GM12801 (cell line): ENCODE results near the gene VSTM4.

Experiments used
- TF ChIP-seq, protein P1 (sequence below): IDR thresholded peaks from one replicate; pipeline ENCODE4 v1.5.1; 2011; ENCODE audit warnings: control low read depth; ENCODE audit not compliant: insufficient read length; ENCODE audit errors: extremely low read depth

The VSTM4 gene

DNA sequence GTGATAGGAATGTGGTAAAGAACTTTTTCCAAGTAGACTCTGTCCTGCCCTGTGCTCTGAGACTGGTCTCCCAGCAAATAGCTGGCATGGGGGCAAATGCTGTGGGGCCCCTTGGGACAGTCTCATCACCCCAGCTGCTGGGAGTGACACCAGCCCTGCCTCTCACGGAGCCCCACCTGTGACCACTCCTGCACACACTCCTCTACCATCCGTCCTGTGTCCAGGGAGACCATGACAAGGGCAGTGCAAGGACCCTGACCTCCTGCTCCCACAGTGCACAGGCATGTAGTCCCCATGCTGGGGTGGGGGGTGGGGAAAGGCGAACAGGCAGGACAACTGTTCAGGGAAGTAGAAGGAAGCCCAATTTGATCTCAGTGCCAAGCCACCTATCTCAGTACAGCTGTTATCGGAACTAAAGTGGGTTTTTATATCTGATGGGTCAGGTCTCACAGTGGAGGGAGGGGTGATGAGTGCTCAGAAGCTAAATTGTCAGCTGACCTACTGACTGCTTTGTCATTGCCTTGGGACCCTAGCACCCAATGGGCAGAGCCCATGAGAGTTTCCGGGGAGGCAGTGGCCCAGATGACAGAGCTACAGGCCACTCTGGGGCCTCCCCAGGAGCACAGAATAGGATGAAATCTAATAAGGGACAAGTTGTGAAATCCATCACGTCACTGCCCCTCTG lies 24.5 kb downstream of the VSTM4 start:
- TF ChIP-seq, protein P1, sequence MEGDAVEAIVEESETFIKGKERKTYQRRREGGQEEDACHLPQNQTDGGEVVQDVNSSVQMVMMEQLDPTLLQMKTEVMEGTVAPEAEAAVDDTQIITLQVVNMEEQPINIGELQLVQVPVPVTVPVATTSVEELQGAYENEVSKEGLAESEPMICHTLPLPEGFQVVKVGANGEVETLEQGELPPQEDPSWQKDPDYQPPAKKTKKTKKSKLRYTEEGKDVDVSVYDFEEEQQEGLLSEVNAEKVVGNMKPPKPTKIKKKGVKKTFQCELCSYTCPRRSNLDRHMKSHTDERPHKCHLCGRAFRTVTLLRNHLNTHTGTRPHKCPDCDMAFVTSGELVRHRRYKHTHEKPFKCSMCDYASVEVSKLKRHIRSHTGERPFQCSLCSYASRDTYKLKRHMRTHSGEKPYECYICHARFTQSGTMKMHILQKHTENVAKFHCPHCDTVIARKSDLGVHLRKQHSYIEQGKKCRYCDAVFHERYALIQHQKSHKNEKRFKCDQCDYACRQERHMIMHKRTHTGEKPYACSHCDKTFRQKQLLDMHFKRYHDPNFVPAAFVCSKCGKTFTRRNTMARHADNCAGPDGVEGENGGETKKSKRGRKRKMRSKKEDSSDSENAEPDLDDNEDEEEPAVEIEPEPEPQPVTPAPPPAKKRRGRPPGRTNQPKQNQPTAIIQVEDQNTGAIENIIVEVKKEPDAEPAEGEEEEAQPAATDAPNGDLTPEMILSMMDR, result no peak

DNA sequence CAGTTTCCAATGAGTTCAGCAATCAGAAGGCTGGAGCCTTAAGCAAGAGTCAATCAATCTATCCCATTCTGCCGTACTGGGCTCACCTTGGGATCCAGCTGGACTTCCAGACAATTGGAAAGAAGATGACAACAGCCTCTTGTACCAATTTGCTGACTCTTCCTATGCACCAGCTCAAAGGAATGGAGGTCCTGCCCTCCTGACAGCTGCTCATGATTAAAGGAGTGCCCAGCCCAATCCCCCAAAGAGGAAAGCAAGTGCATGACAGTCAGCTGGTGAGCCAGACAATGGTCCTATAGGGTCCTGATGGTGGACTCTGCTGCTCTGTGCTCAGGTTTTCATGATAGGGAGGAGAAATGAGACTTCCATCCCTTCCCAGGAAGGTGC lies 25.1 kb downstream of the VSTM4 start:
- TF ChIP-seq, protein P1, result no peak

DNA sequence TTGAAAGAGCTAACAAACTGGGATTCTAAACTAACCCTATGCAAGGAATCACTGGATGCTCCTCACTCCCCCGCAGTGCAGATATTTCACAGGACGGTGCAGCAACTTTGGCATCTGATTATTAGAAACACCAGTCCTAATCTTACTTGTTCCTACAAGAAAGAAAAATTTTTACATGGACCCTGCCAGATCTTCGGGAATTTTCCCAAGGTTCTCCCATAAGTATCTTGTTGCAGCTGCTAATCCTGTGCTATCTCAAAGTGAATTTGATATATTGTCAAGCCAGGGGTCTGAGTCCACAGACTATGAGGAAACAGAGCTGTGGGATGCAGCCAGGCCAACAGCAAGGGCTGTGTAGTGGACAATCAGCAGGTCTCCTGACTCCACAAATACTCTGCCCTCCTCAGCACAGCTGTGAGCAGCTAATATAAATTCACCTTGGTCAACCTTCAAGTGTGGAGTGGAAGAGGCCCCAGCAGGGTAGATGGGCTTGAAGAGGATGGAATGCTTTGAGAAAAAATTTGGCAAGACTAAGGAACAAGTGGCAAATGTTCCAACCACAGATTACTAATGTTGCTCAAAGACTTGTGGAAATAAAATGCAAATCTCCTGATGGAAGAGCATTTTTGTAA lies 25.6 kb downstream of the VSTM4 start:
- TF ChIP-seq, protein P1, result no peak

DNA sequence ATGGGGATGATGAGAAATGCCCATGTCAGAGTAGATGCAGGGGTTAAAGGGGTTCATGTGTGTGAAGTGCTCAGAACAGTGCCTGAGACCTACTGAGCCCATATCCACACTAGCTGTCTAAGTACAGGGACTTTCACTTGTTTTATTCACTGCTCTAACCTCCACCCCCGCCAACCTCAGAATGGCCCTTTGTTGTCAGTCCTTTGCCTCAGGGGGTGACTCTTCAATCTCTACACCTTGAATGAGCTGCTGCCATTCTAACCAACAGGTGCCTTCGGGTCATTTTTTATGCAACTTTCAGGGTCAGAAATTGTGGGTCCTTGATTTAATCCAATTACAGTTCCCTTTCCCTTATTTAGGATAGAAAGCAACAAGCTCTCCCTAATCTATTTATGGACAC lies 26.2 kb downstream of the VSTM4 start:
- TF ChIP-seq, protein P1, result no peak

DNA sequence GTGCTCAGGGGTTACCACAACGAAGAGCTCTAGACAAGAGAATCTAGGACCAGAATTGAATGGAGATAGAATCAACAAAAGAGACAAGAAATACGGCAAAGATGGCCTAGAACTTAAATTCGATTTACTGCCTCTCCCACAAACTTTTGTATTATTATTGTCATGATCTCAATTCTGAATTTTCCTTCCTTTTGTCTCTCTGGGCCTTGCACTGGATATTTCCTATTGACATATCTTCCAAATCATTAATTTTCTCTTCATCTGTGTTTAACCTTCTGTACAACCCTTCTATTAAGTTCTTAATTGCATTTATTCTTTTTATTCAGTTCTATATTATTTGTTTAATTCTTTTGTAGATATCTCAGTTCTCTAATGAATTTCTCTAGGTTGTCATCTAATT lies 28.4 kb downstream of the VSTM4 start:
- TF ChIP-seq, protein P1, result no peak

DNA sequence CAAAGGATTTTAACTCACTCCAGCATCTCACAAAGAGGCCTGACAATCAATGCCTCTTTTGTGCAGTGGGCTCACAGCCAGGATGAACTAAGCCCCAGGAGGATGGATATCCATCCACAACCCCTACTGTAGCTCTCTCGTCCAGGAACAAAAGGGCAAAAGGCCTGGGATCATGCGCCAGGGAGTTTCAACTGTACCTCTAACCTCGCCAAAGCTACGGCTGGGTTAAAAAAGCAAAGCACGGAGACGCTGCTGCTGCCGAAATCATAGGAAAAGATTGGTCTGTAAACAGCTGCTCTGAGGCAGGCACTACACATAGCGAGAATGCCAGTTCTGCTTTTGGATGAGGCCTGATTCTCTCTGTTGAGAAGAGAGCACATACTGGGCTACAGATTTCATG lies 32.1 kb downstream of the VSTM4 start:
- TF ChIP-seq, protein P1, result no peak

DNA sequence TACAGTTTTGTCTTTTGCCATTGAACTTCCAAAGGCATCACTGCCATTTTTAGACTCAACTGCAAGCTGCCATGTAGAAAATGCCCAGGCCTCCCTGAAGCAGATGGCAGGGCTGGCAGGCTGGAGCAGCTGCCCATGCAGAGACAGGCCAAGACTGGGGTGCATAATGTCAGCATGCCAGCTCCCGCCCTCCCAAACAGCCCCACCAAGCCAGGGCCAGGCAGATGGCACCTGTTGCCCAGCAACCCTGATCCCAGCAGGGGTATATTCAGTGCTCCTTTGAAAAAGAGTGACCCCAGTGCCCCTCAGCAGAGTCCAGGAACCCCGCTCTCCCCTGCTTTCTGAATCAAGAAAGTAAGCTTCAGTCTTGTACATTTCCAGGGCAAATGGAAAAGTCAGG lies 32.6 kb downstream of the VSTM4 start:
- TF ChIP-seq, protein P1, result no peak
